Astrocyte (in vitro differentiated cells and primary cell): ENCODE results near the gene ZFHX3.

Experiments used
- EZH2 ChIP-seq: IDR thresholded peaks from 2 replicates; pipeline ENCODE4 v1.6.1; 2012; ENCODE audit warnings: mild to moderate bottlenecking, low read length, inconsistent platforms; ENCODE audit not compliant: insufficient read depth
- TF ChIP-seq, protein P1 (sequence below): IDR thresholded peaks from 2 replicates; pipeline ENCODE4 v1.5.1; 2011; ENCODE audit warnings: low read depth, mild to moderate bottlenecking, inconsistent platforms, low read length, moderate library complexity; ENCODE audit not compliant: insufficient read depth

DNA sequence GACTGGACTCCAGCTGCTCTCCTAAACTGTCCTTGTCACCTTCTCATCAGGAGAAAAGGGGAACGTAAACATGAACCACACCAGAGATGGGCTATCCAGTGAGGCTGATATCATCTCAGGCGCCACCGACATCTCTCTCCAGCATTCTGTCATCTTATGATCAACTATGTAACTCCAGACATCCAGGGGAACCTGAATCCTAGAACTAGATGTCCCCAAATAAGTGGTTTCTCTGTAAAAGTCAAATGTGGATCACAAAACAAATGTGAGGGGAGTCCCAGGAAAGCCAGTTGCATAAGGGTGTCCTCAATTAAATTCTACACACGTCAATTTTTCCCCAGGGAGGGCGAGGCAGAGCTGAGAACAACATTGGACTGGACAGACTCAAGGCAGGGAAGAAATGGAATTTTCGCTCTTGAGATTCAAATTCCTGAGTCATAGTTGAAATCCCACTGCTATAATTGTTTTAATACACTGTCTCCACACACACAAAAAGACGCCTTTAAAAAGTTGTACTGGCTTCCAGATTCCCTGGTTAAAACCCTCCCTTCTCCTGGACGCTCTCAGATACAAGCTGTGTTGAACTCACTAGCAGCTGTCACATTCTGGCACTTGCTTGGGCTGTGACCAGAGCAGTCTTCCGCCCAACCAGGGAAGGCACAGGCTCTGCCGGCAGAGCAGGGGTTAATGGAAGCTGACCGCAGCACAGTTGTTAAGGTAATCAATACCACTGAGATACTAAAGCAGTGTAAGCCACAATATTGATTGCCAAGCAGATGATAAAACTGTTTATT is 62.6 kb downstream of the ZFHX3 start:
- TF ChIP-seq, protein P1, sequence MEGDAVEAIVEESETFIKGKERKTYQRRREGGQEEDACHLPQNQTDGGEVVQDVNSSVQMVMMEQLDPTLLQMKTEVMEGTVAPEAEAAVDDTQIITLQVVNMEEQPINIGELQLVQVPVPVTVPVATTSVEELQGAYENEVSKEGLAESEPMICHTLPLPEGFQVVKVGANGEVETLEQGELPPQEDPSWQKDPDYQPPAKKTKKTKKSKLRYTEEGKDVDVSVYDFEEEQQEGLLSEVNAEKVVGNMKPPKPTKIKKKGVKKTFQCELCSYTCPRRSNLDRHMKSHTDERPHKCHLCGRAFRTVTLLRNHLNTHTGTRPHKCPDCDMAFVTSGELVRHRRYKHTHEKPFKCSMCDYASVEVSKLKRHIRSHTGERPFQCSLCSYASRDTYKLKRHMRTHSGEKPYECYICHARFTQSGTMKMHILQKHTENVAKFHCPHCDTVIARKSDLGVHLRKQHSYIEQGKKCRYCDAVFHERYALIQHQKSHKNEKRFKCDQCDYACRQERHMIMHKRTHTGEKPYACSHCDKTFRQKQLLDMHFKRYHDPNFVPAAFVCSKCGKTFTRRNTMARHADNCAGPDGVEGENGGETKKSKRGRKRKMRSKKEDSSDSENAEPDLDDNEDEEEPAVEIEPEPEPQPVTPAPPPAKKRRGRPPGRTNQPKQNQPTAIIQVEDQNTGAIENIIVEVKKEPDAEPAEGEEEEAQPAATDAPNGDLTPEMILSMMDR = no peak
- TF ChIP-seq EZH2 = no peak
